Gastroesophageal sphincter (tissue), 4 donors: ENCODE data around the gene EML3. TPM values are rescaled to one million over a fixed set of nuclear protein-coding genes. Genes with fewer than 3 reads are reported as not detected.
A peak's percentile ranks its signal among the peaks of the same experiment; 100 is the strongest.

Experiments used
- ATAC-seq: fragments of 150-250 bp; one replicate; pipeline ENCODE4 v1.9.1; 2016; ENCODE audit warnings: mild to moderate bottlenecking, moderate library complexity
- H3K27ac ChIP-seq, 4 donors: fragments of 200-600 bp; sonication (generic) in 3 of 4; 1 replicate in 3 of 4; 2 replicates in 1 of 4; pipeline ENCODE4 v1.5.1; 2016 to 2019
- H3K27me3 ChIP-seq: fragments of 200-600 bp; sonication (generic); one replicate; pipeline ENCODE4 v1.5.1; 2019
- H3K36me3 ChIP-seq, 2 donors: fragments of 200-600 bp; sonication (generic); one replicate each; pipeline ENCODE4 v1.5.1; 2019; ENCODE audit warnings: control low read depth in 1 of 2
- H3K4me1 ChIP-seq, 3 donors: fragments of 200-600 bp; sonication (generic); 1 replicate in 2 of 3; 2 replicates in 1 of 3; pipeline ENCODE4 v1.5.1; 2016 to 2019; ENCODE audit warnings: control low read depth in 2 of 3
- H3K4me3 ChIP-seq, 2 donors: fragments of 200-600 bp; sonication (generic); one replicate each; pipeline ENCODE4 v1.5.1; 2019; ENCODE audit warnings: mild to moderate bottlenecking in 1 of 2, moderate library complexity in 1 of 2
- H3K9me3 ChIP-seq, 3 donors: fragments of 200-600 bp; sonication (generic); one replicate each; pipeline ENCODE4 v1.5.1; 2017 to 2019; ENCODE audit warnings: control low read depth in 2 of 3
- EP300 ChIP-seq: sonication (generic); formaldehyde crosslinking; IDR thresholded peaks from one replicate; pipeline ENCODE4 v1.6.1; 2017; ENCODE audit warnings: antibody characterized with exemption, mild to moderate bottlenecking
- POLR2A ChIP-seq, 2 donors: fragments of 450-650 bp; IDR thresholded peaks; one replicate each; pipeline ENCODE4 v1.6.1; 2017; ENCODE audit warnings: antibody characterized with exemption in 2 of 2, mild to moderate bottlenecking in 2 of 2, moderate library complexity in 1 of 2
- POLR2AphosphoS5 ChIP-seq: sonication (generic); formaldehyde crosslinking; IDR thresholded peaks from one replicate; pipeline ENCODE4 v1.6.1; 2017; ENCODE audit warnings: antibody characterized with exemption
- whole genome bisulfite sequencing, 2 donors: methylation state at CpG; one replicate each; pipeline ENCODE4 v1.1.5; 2018; ENCODE audit warnings: low coverage in 1 of 2; 5-methylcytosine and 5-hydroxymethylcytosine counted together
- total RNA-seq, 4 donors: library from RNA; depleted of rRNA; stranded (reverse); fragments of >200 nt; gene quantifications; one replicate each; pipeline ENCODE4 v1.1.0, GENCODE V29; 2016
- TF ChIP-seq, protein P1 (sequence below), 4 experiments: fragments of 200-600 bp in 2 of 4; fragments of 450-650 bp in 2 of 4; sonication (generic) in 1 of 4; IDR thresholded peaks; one replicate each; pipeline ENCODE4 v1.5.1; 2017 to 2019; ENCODE audit warnings: antibody characterized with exemption in 4 of 4, mild to moderate bottlenecking in 2 of 4, moderate library complexity in 2 of 4

Gene EML3
- total RNA-seq, 4 donors from 2014 or later: 25.4 to 36.7 (median 31.9) TPM

- ATAC-seq: no peak
- 81 to 87% methylated on average over 5 to 6 of the region's 11 CpGs for WGBS, 2 donors
These were observed 36.9 kb upstream of the EML3 start for GRCh38 chr11:62649486-62649885.

DNA sequence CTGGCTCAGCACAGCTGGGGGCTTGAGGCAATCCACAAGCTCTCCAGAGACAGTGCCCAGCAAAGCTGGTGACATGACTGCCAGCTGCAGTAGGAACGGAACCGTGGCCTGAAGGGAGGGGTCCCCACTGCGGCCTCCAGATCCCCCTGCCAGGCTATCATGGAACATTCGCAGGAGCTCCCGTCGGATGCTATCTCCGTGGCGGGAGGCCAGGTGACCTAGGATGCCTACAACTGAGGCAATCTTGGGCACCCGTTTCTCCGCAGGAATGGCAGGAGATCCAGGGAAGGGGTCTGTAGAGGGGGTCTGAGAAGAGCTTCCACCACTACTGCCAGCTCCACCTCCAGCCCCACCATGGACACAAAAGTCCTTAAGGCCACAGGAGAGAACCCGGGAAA is 36.4 kb upstream of the EML3 start:
- H3K27me3 ChIP-seq: no peaks in the 10 kb centered on the region
- 80 to 100% methylated on average over 1 of the region's 11 CpGs for WGBS, 2 donors
- no peak for ATAC-seq

More at GRCh38 chr11:62649486-62649885, 36.9 kb upstream of the EML3 start:
- H3K9me3 ChIP-seq: no peaks in the 10 kb centered on the region
- no peaks in the 10 kb centered on the region for H3K27me3 ChIP-seq
- peaks cover 0 to 29% of the 10 kb centered on the region in 2 donors for H3K36me3 ChIP-seq
- TF ChIP-seq POLR2A (IDR thresholded peaks at IDR 0.05) (no peak), EP300 (no peak), POLR2AphosphoS5 (no peak)
- TF ChIP-seq, protein P1, sequence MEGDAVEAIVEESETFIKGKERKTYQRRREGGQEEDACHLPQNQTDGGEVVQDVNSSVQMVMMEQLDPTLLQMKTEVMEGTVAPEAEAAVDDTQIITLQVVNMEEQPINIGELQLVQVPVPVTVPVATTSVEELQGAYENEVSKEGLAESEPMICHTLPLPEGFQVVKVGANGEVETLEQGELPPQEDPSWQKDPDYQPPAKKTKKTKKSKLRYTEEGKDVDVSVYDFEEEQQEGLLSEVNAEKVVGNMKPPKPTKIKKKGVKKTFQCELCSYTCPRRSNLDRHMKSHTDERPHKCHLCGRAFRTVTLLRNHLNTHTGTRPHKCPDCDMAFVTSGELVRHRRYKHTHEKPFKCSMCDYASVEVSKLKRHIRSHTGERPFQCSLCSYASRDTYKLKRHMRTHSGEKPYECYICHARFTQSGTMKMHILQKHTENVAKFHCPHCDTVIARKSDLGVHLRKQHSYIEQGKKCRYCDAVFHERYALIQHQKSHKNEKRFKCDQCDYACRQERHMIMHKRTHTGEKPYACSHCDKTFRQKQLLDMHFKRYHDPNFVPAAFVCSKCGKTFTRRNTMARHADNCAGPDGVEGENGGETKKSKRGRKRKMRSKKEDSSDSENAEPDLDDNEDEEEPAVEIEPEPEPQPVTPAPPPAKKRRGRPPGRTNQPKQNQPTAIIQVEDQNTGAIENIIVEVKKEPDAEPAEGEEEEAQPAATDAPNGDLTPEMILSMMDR (IDR thresholded peaks at IDR 0.05): no peak
- no peak overlapping the region for H3K4me3 ChIP-seq
- peaks cover 2 to 52% (median 27%) of the 10 kb centered on the region in 3 donors for H3K4me1 ChIP-seq
- H3K27ac ChIP-seq: no peak overlapping the region

DNA sequence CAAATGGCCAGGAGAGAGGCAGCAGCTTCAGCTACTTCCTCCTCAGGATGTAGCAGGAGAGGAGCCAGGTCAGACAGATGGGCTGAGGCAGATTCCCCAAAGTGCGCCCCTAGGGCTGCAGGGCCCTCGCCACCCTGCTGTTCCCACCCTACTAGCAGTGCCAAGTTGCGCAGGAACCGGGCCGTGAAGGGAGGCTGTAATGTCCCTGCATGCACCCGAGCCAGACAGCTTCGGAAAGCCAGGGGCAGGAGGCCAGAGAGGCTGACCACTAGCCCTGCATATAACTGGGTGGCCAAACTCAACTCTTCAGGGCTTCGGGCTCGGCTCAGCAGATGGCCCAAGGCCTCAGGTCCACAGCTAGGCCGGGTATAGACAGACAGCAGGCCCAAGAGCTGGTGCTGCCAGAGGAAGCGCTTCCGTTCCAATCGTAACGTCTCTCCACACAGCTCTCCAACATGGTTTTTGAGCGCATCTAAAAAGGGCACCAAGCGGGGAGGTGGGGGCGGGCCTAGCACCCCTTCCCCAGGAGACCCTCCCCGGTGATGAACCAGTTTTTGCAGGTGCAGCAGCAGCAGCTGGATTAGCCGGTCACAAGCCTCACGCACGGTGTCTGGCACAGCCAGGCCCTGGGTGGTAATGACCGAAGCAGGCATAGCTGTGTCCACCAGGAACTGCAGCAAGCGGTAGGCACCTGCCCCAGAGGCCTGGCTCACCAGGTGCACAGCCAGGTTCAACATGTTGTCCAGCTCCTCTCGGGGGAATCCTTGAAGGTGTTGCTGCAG is 35.8 kb upstream of the EML3 start:
- no peak overlapping the region for H3K27ac ChIP-seq
- H3K27me3 ChIP-seq: no peaks in the 10 kb centered on the region
- H3K9me3 ChIP-seq: no peaks in the 10 kb centered on the region
- TF ChIP-seq POLR2A (IDR thresholded peaks at IDR 0.05): no peak
- TF ChIP-seq POLR2AphosphoS5: no peak
- TF ChIP-seq EP300: no peak
- TF ChIP-seq, protein P1 (IDR thresholded peaks at IDR 0.05): no peak
- no peak overlapping the region for H3K4me3 ChIP-seq
- peaks cover 2 to 60% (median 27%) of the 10 kb centered on the region in 3 donors for H3K4me1 ChIP-seq
- no peak for ATAC-seq
- peaks cover 0 to 40% of the 10 kb centered on the region in 2 donors for H3K36me3 ChIP-seq
- WGBS, 2 donors: 80 to 86% methylated on average over 2 to 4 of the region's 24 CpGs

More for the DNA sequence above, 36.4 kb upstream of the EML3 start:
- TF ChIP-seq POLR2AphosphoS5 (no peak), EP300 (no peak)
- peaks cover 0 to 34% of the 10 kb centered on the region in 2 donors for H3K36me3 ChIP-seq
- H3K4me3 ChIP-seq: no peak overlapping the region
- no peaks in the 10 kb centered on the region for H3K9me3 ChIP-seq
- no peak overlapping the region for H3K27ac ChIP-seq
- peaks cover 2 to 58% (median 27%) of the 10 kb centered on the region in 3 donors for H3K4me1 ChIP-seq

- Histone ChIP-seq H3K4me1 (peaks cover 2 to 58% (median 27%) of the 10 kb centered on the region in 3 donors), H3K4me3 (no peak overlapping the region), H3K27ac (peak overlapping the region in 1 of 4 donors; percentile 97), H3K9me3 (no peaks in the 10 kb centered on the region), H3K27me3 (no peaks in the 10 kb centered on the region), H3K36me3 (peaks cover 0 to 48% of the 10 kb centered on the region in 2 donors)
- WGBS, 2 donors: no CpG with 5 or more reads among the region's 6 CpGs
- TF ChIP-seq, protein P1 (IDR thresholded peaks at IDR 0.05): no peak
- no peak for ATAC-seq
These were observed 35.0 kb upstream of the EML3 start for GRCh38 chr11:62647609-62648005.

GRCh38 chr11:62646825-62647608 is 34.4 kb upstream of the EML3 start:
- Histone ChIP-seq H3K27ac (peak overlapping the region in 3 of 4 donors; percentile 94 to 97 (median 94)), H3K27me3 (no peaks in the 10 kb centered on the region), H3K4me3 (peak overlapping the region in 1 of 2 donors; percentile 96), H3K36me3 (peaks cover 0 to 53% of the 10 kb centered on the region in 2 donors), H3K9me3 (no peaks in the 10 kb centered on the region), H3K4me1 (peaks cover 2 to 52% (median 21%) of the 10 kb centered on the region in 3 donors)
- TF ChIP-seq POLR2A (IDR thresholded peaks at IDR 0.05) (no peak), EP300 (no peak), POLR2AphosphoS5 (no peak)
- TF ChIP-seq, protein P1 (IDR thresholded peaks at IDR 0.05): no peak
- no peak for ATAC-seq
- WGBS, 2 donors: 0% methylated on average over 3 of the region's 32 CpGs; no CpG with 5 or more reads in 1 of the 2 donors
